HT-29 (cell line): Measurements from ENCODE around the gene FBXO39. TPM values are rescaled to one million over a fixed set of nuclear protein-coding genes. Genes with fewer than 3 reads are reported as not detected.
"Not testable (repeated sequence)": the region's sequence is repeated elsewhere in the genome, so short reads cannot be mapped to it uniquely, and the experiment has no call there.

Experiments used
- DNase-seq: peaks from one replicate; pipeline ENCODE4 v3.0.0-alpha.2; 2015; ENCODE audit warnings: low spot score
- total RNA-seq: library from RNA; depleted of rRNA; stranded (reverse); fragments of >200 nt; shearing (Covaris generic); gene quantifications from 2 replicates; pipeline ENCODE4 v1.2.3, GENCODE V29; 2014; rRNA removed

The FBXO39 gene
- total RNA-seq = not detected in 2 replicates

DNA sequence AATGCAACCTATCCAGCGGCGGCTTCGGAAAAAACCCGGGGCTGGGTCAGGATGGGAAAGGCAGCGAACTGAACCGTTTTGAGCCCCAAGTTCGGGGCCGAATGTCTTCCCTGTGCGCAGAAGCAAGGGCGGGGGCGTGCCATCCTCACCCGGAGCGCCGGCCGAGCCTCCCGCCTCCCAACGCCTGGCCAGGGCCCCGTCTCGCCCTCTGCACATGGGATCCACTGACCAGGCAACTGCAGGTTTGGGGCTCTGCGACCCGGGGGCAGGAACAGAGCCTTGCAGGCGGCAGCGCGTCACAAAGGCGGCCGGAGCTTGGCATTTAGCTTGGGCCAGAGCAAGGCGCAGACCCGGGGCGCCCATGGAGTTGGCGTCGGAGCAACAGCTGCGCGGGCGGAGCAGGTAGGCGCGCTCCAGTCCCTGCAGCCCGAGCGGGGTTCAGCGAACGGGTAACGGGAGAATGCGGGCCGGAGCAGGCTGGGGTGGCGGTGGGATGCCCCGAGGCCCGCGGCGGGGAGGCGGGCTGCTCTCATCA, at the start of gene FBXO39:
TSS of gene FBXO39 (plus strand) at position 345 of the 535 bp plus-strand sequence. CDS start 3,654 bp downstream, outside the sequence.
- no peak for DNase-seq

DNA sequence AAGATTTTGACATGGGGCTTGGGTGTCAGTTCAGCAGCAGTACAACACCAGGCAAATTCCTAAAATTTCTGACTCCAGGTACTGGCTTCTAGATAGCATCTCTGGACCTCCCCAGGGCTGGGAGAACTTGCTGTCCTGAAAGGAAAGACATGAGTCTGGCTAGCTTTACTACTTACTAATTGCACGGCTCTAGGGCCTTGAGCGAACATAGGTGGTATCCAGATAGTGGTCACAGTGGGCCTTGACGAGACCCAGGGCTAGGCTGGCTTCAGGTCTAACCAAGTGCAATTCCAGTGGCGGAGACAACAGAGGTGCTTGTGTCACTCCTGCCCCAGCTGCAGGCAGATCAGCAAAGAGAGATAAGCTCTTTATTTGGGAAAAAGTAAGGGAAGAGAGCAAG, 46.5 kb upstream of the FBXO39 start:
- no peak for DNase-seq

DNA sequence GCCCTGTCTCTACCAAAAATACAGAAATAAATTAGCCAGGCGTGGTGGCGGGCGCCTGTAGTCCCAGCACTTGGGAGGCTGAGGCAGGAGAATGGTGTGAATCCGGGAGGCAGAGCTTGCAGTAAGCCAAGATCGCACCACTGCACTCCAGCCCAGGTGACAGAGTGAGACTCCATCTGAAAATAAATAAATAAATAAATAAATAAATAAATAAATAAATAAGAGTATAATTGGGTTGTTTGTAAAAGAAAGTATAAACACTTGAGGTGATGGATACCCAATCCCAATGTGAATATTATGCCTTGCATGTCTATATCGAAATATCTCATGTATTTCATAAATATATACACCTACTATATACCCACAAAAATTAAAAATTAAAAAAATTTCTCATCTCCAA, 29.4 kb upstream of the FBXO39 start:
- DNase-seq = not testable (repeated sequence)

DNA sequence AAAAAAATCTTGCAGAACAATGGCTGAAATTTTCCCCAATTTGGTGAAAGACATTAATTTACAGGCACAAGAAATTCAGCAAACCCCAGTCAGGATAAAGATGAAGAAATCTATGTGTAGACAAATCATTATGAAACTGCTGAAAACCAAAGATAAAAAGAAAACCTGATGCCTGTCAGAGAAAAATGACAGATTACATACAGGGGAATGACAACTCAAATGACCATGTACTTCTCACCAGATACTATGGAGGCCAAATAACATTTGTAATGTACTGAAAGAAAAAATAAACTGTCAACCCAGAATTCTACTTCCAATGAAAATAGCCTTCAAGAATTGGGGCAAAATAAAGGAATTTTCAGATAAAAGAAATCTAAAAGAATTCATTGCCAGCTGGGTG, 27.4 kb upstream of the FBXO39 start:
- DNase-seq = no peak

DNA sequence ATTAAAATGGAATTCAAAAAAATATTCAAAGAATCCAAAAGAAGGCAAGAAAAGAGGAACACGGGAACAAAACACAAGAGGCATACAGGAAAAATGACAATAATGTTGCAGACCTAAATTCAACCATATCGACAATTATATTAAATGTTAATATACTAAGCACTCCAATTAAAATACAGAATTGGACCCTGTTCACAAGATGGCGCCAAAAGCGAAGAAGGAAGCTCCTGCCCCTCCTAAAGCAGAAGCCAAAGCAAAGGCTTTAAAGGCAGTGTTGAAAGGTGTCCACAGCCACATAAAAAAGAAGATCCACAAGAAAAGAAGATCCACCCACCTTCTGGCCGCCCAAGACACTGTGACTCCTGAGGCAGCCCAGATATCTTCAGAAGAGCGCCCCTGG, 26.5 kb upstream of the FBXO39 start:
- DNase-seq = no peak

DNA sequence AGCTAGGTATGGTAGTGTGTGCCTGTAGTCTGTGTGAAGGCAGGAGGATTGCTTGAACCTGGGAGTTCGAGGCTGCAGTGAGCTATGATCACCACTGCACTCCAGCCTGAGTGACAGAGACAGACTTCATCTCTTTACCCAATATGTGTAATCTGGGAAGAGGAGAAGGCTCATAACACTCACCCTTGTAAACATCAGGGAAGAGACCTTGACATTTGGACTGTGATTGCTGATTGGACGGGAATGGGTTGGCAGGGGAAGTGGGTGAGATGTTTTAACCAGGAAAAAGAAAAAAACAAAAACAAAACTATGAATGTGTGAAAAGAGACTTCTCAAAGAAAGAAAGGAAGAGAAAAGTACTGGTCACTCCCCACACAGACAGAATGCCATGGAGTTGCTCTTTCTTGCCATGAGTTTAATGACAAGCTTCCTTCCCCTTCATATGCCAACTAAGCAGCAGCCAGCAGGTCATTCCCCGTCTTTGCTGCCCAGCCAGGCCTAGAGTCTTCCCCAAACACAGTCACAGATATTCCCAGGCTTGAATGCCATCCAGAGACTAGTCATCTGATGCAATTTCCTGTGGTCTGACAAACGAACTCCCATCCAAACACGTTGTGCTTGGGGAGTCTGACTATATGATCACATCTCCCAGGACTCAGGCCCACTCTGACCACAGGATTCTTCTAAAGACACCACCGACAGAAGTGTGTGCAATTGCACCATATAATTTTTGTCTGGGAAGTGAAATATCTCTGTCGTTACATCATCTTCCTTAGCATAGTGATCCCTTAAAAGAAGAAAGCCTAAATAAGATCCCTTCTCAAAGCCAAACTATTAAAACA, 23.7 kb upstream of the FBXO39 start:
- DNase-seq = no peak

DNA sequence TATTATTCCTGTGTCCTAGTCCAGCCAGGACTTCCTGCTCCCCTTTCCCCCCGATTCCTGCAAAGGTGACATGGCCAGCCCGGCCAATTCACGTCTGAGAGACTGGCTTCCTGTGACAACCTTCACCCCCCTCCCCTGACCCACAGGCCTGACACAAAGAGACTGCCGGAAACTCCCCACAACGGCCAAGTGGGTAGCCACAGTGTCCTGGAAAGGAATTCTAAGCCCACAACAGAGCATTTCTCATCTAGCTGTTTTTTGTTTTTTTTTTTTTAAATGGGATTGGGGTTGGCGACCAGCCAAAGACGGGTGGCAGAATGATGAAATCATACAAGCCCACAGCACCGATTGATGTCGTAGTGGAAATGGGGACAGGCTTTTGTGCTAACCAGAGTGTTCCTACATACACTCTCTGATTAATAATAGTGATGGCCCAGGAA, 23.0 kb upstream of the FBXO39 start:
- peak; percentile 1 for DNase-seq

DNA sequence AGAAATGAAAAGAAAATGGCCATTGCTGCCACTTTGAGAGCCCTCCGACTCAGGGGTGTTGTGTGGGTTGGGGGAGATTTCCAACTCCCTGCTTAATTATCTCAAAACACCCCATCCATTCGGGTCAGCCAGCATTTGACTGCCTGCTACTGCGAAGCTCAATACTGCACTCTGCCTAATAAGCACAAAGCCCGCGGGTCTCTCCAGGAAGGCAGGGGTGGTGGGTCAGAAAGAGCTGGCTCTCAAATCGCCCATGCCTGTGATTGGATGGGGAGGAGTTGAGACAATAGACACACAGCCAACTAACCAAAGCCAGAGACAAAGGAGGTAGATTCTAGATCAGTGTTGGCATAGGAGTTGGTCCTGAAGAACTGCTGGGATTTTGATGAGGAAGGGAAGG, 22.5 kb upstream of the FBXO39 start:
- DNase-seq = no peak

DNA sequence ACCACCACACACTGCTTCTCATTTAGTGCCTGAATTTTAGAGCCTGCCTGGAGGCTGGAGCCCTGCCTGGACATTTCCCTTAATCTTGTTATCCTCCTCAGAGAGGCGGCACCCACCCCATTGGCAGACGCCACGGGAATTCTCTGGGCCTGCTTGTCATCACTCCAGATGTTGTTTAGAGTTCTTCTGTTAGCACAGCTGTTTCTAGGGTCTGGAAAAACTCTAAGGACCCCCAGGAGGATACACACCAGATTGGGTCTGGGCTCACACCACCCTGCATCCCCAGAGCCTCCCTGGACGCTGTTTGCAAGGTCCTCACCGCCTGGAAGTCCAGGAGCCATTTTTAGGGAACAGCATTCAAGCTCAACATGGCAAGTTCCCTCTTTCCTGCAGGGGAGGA, 20.7 kb upstream of the FBXO39 start:
- DNase-seq = no peak

DNA sequence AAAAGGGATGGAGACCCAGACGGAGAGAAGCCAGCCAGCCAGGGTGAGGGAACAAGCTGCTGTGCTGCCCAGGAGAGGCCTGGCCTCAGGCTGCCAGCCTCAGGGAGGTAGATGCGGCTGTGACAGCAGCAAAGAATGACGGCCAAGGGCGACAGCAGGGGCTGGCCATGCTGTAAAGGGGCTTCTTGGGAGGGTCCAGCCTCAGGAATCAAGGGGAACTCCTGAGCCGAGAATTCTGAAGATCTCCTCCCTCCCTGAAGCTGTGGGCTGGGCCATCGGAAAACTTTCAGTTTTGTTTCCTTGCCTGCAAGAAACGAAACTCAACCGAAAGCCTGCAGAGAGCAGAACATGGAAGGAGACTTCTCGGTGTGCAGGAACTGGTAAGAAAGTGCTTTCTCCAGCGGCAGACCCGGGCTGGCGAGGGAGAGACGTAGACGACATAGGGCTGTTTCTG, 20.3 kb upstream of the FBXO39 start, which contains the start of gene XAF1:
TSS of gene XAF1 (plus strand) at position 316 of the 454 bp plus-strand sequence. CDS start at position 349, 33 bp downstream.
- DNase-seq = no peak

DNA sequence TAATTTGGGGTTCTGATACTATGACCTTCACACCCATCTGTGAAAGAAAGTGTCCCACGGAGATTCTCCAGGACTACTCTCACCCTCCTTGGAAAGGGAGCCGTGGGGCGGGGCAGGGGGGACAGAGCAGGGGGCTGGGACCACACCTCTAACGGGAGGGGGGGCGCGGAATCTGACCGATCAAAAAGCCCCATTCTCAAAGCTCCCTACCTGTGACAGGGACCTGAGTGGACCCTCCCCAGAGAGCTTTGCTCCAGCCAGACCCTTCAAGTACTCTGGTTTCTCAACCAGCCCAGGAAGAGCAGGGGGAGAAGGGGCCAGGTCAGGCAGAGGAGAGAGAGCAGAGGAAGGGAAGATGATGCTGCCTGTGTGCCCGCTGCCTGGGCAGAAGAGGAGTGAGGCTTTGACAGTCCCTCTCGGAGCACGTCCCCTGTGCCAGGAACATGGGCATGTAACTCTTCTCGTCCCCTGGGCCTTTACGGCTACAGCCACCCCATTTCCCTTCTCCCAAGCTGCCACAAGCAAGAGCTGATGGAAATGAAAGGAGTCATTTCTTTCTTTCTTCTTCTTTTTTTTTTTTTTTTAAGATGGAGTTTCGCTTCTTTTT, 19.5 kb upstream of the FBXO39 start:
- no peak for DNase-seq

DNA sequence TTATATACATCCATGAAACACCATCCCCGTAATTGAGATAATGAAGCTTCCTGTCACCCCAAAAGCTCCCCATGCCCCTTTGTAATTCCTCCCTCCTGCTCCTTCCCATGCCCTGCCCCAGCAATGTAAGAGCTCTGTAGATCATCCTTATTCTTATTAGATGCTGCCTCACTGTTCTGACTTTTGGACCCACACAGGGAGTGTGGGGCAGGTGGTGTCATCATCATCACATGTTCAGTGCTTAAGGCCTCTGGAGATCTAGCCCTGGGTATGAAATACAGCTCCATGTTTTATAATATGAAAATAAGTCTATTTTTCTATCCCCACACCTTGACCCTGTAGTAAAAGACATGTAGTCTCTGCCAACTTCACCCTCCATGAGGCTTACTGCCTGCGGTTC, 18.3 kb upstream of the FBXO39 start:
- DNase-seq = no peak

DNA sequence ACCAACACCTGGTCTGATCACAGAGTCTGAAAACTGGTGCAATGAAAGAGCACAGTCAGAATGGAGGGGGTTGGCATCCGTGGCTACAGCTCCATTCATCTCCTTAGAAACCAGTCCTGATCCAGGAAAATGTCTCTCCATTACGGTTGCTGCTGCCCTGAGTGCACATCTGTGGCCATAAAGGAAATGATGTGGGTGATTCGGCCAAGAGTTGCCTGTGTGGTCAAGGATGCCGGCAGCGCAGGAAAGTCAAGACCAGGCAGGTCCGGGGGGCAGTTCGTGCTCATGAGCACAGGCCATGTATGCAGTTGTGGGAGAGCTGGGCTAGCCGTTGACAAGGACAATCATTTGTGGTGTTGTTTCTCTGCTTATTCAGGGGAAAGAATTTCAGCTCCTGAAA, 14.2 kb upstream of the FBXO39 start:
- no peak for DNase-seq

DNA sequence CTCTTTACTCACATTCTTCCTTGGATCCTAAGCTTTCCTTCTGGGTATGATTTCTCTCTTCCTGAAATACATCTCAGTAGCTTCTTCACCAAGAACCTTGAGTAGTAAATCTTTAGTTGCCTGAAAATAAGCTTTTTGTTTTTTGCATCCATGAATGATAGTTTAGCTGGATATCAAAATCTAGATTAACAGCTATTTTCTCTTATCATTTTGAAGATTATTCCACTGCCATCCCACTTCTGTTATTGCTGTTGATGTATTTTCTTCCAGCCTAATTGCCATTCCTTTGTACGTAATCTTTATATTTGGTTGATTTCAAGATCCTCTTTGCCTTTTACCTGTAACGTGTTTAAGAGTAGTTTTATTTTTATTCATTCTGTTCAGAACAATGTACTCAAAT, 7.6 kb upstream of the FBXO39 start:
- DNase-seq = no peak

DNA sequence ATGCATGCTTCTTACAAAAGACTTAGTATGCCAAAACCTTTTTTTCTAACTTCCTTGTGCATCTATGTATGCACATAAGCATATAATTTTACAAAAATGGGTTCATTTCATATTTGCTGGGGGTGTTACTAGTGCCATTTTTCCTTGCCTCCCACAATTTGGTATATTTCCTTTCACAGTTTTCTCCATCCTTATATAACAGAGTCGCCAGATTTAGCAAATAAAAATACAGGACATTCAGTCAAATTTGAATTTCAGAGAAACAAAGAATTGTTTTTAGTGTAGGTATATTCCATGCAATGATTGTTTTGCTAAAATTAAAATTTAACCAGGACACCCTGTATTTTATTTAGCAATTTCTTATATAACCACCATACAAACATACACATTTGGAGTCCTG, 4.0 kb upstream of the FBXO39 start:
- no peak for DNase-seq

DNA sequence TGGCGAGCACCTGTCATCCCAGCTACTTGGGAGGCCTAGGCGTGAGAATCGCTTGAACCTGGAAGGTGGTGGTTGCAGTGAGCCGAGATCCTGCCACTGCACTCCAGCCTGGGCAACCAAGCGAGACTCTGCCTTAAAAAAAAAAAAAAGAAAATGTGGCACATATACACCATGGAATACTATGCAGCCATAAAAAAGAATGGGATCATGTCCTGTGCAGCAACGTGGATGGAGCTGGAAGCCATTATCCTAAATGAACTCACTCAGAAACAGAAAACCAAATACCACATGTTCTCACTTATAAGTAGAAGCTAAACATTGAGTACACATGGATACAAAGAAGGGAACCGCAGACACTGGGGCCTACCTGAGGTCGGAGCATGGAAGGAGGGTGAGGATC, 1.1 kb upstream of the FBXO39 start:
- DNase-seq = not testable (repeated sequence)

DNA sequence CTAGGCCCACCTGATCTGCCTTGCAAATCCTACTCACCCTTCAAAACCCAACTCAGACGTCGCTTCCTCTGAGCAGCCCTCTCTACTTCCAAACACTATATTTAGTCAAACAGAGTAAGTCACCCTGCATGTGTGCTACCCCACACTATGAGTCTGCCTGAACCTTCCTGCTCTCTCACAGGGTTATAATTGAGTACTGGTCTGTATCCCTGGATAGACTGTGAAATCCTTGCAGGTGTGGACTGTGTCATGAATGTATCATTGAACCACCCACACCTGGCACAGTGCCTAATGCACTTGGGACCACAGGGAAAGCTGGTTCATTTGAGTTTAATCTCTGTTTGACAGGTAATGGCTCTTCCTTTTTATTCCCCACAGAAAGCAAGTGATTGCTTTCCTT, 3.4 kb downstream of the FBXO39 start:
- DNase-seq = no peak

DNA sequence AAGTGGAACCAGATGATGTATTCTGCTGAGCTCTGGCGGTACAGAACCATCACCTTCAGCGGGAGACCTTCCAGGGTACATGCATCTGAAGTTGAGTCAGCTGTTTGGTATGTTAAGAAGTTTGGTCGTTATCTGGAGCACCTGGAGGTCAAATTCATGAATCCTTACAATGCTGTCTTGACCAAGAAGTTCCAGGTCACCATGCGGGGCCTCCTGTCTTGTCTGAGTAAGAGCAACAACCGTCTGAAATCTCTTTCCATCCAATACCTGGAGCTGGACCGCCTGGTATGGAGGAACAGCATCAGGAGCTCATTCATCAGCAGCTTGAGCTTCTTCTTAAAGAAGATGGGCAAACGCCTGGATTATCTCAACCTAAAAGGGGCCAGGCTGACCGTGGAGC, 4.0 kb downstream of the FBXO39 start:
- no peak for DNase-seq

DNA sequence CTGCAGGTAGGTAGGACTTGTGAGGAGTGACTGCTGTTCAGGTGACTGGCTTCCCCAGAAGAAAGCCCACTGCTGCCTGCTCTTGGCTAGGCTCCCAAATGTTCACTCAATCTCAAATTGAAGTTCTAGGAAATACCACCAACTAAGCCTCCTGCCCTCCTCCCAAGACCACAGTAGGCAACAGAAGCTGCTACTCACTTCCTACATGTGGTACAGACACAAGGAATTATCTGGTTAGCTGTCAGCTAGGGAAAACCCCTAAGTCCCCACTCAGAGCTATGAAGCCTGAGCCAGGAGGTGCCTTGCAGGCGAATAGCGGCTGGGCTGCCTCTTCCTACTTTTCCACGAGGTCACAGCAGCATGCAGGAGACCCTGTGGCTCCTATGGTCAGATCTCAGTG, 4.9 kb downstream of the FBXO39 start:
- no peak for DNase-seq

DNA sequence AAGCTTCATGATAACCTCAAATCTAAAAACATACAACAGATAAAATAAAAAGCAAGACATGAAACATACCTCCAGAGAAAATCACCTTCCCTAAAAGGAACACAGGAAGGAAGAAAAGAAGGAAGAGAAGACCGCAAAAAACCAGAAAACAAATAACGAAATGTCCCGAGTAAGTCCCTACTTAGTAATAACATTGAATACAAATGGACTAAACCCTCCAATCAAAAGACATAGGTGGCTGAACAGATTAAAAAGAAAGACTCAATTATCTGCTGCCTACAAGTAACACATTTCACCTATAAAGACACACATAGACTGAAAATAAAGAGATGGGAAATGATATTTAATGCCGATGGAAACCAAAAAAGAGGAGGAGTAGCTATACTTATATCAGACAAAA, 6.2 kb downstream of the FBXO39 start:
- no peak for DNase-seq

DNA sequence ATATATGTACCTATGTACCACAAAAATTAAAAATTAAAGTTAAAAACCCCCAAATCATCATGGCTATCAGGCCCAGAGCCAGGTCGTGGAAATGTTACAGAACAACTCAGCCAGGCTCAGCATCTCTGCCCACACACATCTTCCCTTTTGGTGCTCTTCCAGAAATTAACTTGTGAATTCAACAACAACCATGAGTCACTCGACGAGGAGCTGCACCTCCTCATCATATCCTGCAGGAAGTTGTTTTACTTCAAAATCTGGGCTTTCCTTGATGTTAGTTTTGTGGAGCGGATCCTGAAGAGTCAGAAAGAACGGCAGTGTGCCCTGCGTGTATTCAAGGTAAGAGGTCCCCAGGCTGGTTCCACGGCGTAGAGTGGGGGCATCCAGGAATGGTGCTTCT, 10.6 kb downstream of the FBXO39 start:
- DNase-seq = no peak

DNA sequence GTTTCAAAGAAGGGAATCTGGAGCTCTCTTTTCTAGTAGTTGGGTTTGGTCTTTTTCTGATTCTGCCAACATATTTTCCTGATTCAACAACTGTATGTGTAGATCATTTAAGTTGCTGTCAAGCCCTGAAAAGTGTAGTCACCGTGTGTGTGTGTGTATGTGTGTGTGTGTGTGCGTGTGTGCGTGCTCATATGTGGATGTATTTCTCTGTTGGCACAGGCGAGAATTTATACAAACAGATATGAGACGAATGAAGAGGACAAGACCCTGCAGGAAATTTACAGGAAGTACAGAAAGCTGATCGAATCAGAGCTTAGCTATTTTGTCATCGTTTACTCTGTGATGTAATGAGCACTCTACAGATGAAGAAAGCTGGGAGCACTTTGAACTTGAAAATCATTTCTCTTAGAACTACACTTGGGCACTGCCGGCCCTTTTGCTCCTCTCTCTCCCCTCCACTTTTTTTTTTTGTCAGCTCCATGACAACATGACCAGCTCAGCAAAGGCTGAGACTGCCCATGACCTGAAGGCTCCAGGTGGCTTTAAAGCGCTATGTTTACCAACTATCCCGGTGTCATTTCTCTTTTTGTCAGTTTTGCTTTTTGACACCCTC, 11.2 kb downstream of the FBXO39 start:
- DNase-seq = no peak
